Right ventricle myocardium inferior (tissue), 1 donor: ENCODE results near the gene GDPD5. TPM values are rescaled to one million over a fixed set of nuclear protein-coding genes. Genes with fewer than 3 reads are reported as not detected.

Source experiments
- ATAC-seq: fragments of 200-7000 bp; cut with Tn5 transposase; one replicate; pipeline ENCODE4 v1.9.1; 2020; ENCODE audit warnings: mild to moderate bottlenecking, moderate library complexity
- DNase-seq: peaks from one replicate; pipeline ENCODE4 v3.0.0; 2021; ENCODE audit errors: missing footprints
- intact Hi-C: fragments of 100-400 bp; cut with DNase I; formaldehyde crosslinking; loops from one replicate; pipeline ENCODE4 v1.11.0; 2022
- total RNA-seq: library from RNA; stranded (reverse); fragmentation: NEBNext Ultra II Directional; extraction: Animal tissue kit (Norgen Biotek cat#: 25700); gene quantifications from one replicate; pipeline ENCODE4 v1.2.1, GENCODE V29; 2021
- donor health status: DM: no; HTN: yes; CAD: no; lungs with severe emphysema.

Gene GDPD5
- total RNA-seq, 1 donor from 2014 or later, result 7.7 TPM

DNA sequence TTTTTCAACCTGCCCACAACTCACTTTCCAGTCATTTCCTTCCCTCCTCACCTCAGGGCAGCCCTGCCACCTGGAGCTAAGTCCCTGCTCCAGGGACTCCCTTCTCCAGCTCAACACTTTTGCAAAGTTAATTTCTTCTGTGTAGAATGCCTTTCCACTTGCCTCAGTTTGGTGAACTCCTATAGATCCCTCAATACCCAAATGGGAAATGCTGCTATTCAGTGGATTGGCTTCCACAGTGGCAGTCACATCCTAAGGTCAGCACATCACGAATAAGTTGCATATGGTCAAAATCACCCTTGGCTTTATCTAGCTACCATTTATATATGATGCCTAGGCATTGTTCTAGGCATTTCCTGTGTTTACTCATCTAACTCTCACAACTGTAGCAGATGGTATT is 23.6 kb downstream of the GDPD5 start:
- intact Hi-C loops, result no loop called here
- no peak for ATAC-seq

GRCh38 chr11:75500742-75501141 is 25.0 kb downstream of the GDPD5 start:
- no peak for DNase-seq
- intact Hi-C loops, result no loop called here

More for the DNA sequence above, 23.6 kb downstream of the GDPD5 start:
- no peak for DNase-seq

GRCh38 chr11:75499423-75500190 is 26.1 kb downstream of the GDPD5 start:
- ATAC-seq (peak; percentile 78), DNase-seq (no peak)
- intact Hi-C loops, result no loop called here

More at GRCh38 chr11:75500742-75501141, 25.0 kb downstream of the GDPD5 start:
- no peak for ATAC-seq

- DNase-seq (no peak), ATAC-seq (no peak)
- intact Hi-C loops, result no loop called here
Observed at GRCh38 chr11:75498556-75499255, 27.0 kb downstream of the GDPD5 start.

DNA sequence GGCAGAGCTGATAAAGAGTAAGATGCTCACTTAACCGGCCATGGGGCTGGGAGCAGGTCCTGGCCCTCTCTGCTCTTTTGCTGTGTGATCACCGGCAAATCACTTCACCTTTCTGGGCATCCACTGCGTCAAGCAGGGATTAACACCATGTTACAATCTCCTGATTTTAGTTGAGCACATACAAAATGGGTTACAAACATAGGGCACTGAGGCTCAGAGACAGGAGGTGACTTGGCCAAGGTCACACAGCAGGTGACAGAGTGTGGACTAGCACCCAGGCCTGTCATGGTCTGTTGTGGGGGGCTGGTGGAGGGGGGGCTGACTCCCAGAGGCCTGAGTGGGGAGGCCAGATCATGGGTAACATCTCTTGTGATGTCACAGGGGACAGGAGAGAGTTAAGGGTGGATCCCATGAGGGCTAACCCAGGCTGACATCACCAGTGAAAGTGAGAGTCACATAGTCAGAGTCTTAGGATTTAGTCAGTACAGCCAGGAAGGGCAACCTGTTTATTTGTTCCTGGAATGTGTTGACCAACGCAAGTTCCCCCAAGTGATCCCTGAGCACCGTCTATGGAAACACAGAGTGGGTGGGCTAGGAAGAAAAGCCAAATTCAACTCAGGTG is 27.8 kb downstream of the GDPD5 start:
- intact Hi-C loops, result no loop called here
- DNase-seq (no peak), ATAC-seq (no peak)

- ATAC-seq, result no peak
- DNase-seq, result no peak
- intact Hi-C loops, result no loop called here
Observed at GRCh38 chr11:75496305-75496752, 29.4 kb downstream of the GDPD5 start.

- ATAC-seq, result no peak
- intact Hi-C loops, result no loop called here
- no peak for DNase-seq
Observed at GRCh38 chr11:75495749-75496304, 29.9 kb downstream of the GDPD5 start.

- no peak for ATAC-seq
- intact Hi-C loops, result no loop called here
- DNase-seq, result no peak
Observed at GRCh38 chr11:75493626-75494025, 32.1 kb downstream of the GDPD5 start.

DNA sequence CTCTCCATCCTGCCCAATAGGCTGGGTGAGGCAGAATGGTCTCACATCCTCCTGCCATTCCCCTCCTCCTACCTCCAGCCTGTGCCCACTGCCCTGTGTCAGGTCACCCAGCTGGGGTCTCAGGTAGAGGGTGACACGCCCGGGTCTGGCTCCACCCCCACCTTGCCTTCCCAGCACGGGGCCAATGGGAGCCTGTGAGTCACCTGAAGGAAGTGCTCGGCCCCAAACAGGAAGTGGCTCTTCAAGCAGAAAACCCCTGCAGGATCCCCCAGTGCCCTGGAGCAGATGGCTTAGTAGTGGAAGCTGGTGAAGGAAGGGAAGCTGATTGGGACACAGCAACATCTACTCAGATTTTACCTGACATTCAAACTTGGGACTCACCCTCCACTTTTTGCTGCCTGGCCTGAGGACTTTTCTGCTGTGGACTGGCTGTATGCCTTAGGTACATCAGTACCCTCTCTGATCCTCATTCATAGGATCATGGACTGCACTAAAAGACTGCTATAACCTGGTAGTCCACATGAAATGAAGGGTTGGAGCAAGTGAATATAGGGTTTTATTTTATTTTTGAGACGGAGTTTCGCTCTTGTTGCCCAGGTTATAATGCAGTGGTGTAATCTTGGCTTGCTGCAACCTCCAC is 33.4 kb downstream of the GDPD5 start:
- DNase-seq (no peak), ATAC-seq (no peak)
- intact Hi-C loops, result no loop called here

DNA sequence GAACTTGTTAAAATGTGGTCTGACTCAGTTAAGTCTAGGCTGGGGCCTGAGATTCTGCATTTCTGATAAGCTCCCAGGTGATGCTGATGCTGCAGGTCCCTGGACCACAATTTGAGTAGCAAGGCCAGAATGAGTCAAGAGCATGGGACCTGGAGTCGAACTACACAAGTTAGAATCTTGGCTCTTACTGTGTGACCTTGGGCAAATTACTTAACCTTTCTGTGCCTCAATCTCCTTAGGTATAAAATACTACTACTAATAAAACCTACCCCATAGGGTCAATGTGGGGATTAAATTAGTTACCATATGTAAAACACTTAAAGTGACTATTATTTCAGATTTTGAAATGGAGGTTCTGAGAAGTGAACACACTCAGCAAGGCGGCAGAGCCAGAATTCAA is 34.3 kb downstream of the GDPD5 start:
- intact Hi-C loops, result no loop called here
- DNase-seq, result no peak
- ATAC-seq, result no peak

- ATAC-seq, result no peak
- intact Hi-C loops, result no loop called here
- DNase-seq, result no peak
Observed at GRCh38 chr11:75490221-75491181, 35.2 kb downstream of the GDPD5 start.

DNA sequence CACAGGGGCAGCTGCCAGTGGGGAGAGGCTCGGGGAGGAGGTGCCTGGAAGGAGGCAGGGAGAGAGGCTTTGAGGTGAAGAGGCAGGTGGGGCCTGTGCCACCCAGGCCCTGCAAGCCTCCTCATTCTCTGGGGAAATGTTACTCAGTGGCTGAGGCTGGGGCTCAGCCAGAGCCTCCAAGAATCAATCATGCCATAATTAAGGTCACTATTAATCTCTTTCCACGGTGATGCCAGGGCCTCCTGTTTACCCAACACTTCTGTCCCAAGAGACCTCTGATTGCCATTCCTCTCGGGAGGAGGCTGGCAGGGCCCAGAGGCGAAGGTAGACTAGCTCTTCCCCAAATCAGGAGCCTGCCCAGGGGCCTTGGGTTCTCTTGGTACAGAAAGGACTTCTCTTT is 38.4 kb downstream of the GDPD5 start:
- no peak for DNase-seq
- intact Hi-C loops, result no loop called here

DNA sequence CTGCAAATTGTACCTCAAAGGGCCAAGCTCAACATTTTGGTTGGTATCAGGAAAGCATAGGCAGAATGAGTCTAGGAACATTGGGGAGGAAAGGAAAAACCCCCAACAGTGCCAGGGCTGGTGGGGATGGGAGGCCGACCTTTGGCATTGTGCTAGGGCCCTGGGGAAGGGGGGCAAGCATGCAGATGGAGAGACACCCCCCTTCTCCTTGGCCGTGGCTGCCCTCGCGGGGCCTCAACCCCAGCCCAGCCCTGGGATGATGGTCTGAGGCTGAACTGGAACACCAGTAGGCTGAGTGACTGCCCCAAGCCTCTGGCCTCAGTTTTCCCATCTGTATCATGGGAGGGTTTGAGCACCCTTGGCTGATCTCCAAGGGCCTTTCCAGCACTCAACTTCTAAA is 40.0 kb downstream of the GDPD5 start:
- intact Hi-C loops, result no loop called here
- ATAC-seq, result no peak

More for the DNA sequence above, 38.4 kb downstream of the GDPD5 start:
- ATAC-seq, result no peak

GRCh38 chr11:75482931-75483469 is 42.7 kb downstream of the GDPD5 start:
- ATAC-seq (no peak), DNase-seq (no peak)
- intact Hi-C loops, result no loop called here

More for the DNA sequence above, 40.0 kb downstream of the GDPD5 start:
- DNase-seq, result no peak

DNA sequence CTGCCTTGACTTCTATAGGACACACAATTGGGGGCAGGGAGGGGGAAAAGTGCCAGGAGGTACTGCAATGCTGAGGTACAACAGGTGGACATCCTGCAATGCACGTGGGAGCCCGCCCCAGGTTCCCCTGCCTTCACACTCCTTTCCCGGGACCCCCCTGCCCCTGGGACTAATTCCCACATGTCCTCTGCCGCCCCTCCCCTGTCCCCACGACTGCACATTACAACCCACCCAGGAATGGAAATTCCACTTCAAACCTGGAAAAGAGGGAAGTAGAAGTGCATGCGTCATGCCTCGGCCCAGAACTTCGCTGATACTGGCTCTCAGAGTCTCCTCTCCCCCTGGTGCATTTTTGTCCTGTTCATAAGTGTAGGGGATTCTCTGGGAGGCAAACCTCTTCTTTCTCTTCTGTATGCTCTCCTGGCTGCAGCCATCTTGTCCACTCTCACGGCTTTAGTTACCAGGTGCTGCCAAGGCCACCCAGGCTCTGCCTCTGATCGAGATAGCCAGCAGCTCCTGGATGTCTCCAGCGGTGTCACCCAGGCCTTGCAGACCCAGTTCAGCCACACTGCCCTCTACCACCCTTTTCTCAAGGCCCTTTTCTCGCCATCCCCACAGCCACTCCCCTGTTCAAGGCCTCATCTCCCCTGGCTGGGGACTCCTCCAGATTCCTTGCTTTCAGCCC is 43.7 kb downstream of the GDPD5 start:
- ATAC-seq, result no peak
- intact Hi-C loops, result no loop called here
- peak; percentile 55 for DNase-seq

DNA sequence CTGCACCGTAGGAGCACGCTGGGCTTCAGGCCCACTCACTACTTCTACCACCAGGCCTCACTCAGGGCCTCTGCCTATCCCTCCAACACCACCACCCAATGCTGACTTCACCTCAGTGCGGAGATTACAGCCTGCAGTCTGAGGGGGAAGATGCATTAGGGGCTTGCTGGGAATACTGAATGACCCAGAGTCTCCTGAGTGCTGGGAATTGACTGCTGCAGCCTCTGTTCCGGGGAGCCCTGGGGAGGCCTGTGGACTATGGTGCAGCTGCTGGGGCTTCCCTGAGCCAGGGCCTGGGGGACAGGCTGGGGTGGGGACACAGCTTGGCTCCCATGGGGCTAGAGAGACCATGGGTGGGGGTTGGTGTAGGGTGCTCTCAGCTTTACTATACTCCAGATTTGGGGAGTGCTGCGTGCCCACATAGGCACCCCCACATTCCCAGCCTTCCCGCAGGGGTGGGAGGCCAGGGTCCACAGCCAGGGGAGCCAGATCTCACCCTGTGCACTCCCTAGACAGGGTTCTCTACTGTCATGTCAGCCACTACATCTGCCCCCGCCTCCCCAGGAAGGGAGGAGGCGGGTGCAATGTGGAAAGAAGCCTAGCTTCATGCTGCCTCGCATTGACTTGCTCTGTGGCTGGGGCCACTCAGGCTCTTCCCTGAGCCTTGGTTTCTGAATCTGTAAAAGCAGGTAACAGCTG is 44.4 kb downstream of the GDPD5 start:
- ATAC-seq (no peak), DNase-seq (no peak)
- intact Hi-C loops, result no loop called here
